ENCODE data around the gene DNM3.
"Not testable (repeated sequence)": the region's sequence is repeated elsewhere in the genome, so short reads cannot be mapped to it uniquely, and the experiment has no call there.

The DNM3 gene

DNA sequence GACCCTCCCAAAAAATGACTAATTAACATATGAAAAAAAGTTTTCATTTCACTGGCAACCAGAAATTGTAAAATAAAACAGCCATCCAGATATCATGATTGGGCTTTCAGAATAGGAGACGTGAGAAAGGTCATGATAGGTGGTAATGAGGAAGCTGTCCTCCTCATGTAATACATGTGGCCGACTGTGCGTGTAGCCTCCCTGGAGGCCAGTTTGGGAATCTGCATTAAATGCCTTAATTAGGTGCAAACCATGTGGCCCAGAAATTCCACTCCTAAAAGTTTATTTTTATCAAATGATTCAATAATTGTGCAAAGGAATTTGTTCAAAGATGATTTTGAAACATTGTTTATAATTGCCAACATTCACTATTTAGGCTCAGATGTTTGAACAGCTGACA is 451.5 kb downstream of the DNM3 start:
- TF ChIP-seq POLR2A (IDR thresholded peaks at IDR 0.05; ENCODE audit: low read length) (no peak), GATA1 (IDR thresholded peaks at IDR 0.05; ENCODE audit: low read depth, low read length) (no peak)
- DNase-seq, result no peak

DNA sequence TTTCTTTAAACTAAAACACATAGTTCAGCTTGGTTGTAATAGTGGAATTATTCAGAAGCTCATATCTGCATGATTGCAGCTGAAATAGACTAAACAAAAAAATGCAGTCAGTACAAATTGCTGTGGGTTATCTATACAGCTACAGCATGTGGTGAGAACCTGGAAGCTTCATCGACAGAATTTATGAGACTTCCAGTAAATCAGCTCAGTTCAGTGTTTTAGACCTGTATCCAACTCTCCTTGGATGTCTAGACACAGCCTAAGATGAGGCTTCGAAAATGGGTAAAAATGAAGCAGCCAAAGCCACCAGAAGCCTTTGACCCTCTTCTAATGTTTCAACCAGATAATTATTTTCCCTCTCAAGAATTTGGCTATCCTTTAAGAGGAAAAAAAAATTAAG is 452.1 kb downstream of the DNM3 start:
- TF ChIP-seq GATA1 (IDR thresholded peaks at IDR 0.05; ENCODE audit: low read depth, low read length) (no peak), POLR2A (IDR thresholded peaks at IDR 0.05; ENCODE audit: low read length) (no peak)

GRCh38 chr1:172298141-172298540 is 456.8 kb downstream of the DNM3 start:
- TF ChIP-seq POLR2A (IDR thresholded peaks at IDR 0.05; ENCODE audit: low read length), result no peak
- no peak for TF ChIP-seq GATA1 (IDR thresholded peaks at IDR 0.05; ENCODE audit: low read depth, low read length)
- no peak for DNase-seq

More for the DNA sequence above, 452.1 kb downstream of the DNM3 start:
- DNase-seq, result no peak

GRCh38 chr1:172298911-172299310 is 457.6 kb downstream of the DNM3 start:
- TF ChIP-seq GATA1 (IDR thresholded peaks at IDR 0.05; ENCODE audit: low read depth, low read length) (no peak), POLR2A (IDR thresholded peaks at IDR 0.05; ENCODE audit: low read length) (no peak)
- no peak for DNase-seq

DNA sequence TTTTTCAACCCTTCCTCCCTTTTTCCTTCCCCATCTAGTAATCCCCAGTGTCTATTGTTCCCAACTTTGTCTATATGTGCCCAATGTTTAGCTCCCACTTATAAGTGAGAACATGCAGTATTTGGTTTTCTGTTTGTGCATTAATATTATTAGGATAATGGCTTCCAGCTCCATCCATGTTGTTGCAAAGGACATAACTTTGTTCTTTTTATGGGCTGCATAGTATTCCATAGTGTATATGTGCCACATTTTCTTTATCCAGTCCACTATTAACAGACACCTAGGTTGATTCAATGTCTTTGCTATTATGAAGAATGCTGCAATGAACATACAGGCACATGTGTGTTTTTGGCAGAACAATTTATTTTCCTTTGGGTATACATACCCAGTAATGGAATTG is 458.2 kb downstream of the DNM3 start:
- no peak for DNase-seq
- TF ChIP-seq GATA1 (IDR thresholded peaks at IDR 0.05; ENCODE audit: low read depth, low read length) (no peak), POLR2A (IDR thresholded peaks at IDR 0.05; ENCODE audit: low read length) (no peak)

- not testable (repeated sequence) for DNase-seq
Measured at GRCh38 chr1:172307508-172307907, 466.2 kb downstream of the DNM3 start.

GRCh38 chr1:172308142-172308541 is 466.8 kb downstream of the DNM3 start:
- TF ChIP-seq POLR2A (IDR thresholded peaks at IDR 0.05; ENCODE audit: low read length) (no peak), GATA1 (IDR thresholded peaks at IDR 0.05; ENCODE audit: low read depth, low read length) (no peak)
- DNase-seq, result no peak

GRCh38 chr1:172308577-172308976 is 467.3 kb downstream of the DNM3 start:
- TF ChIP-seq POLR2A (IDR thresholded peaks at IDR 0.05; ENCODE audit: low read length), result no peak
- no peak for TF ChIP-seq GATA1 (IDR thresholded peaks at IDR 0.05; ENCODE audit: low read depth, low read length)
- DNase-seq, result no peak

- no peak for TF ChIP-seq GATA1 (IDR thresholded peaks at IDR 0.05; ENCODE audit: low read depth, low read length)
- TF ChIP-seq POLR2A (IDR thresholded peaks at IDR 0.05; ENCODE audit: low read length), result no peak
- DNase-seq, result no peak
Measured at GRCh38 chr1:172320733-172321132, 479.4 kb downstream of the DNM3 start.

DNA sequence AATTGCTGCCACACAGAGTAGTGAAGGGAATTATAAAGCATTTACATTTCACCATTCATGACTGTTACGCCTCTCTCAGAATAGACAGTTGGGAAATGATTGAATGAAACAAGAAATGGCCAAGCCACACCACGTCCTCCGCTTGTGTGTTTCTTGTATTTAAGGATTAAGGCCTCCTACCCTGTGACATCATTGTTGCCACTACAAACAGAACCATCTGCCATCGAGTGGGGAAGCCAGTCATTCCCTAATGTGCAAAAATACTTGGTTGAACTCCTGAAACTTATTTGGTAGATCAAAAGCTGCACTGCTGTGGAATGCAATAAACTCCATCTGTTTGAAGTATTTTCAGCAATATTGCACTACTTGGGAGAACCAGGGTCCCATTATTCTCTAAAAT is 480.2 kb downstream of the DNM3 start:
- no peak for DNase-seq
- TF ChIP-seq POLR2A (IDR thresholded peaks at IDR 0.05; ENCODE audit: low read length), result no peak
- no peak for TF ChIP-seq GATA1 (IDR thresholded peaks at IDR 0.05; ENCODE audit: low read depth, low read length)

- no peak for TF ChIP-seq GATA1 (IDR thresholded peaks at IDR 0.05; ENCODE audit: low read depth, low read length)
- TF ChIP-seq POLR2A (IDR thresholded peaks at IDR 0.05; ENCODE audit: low read length), result no peak
- DNase-seq, result no peak
Measured at GRCh38 chr1:172322219-172323061, 481.1 kb downstream of the DNM3 start.

DNA sequence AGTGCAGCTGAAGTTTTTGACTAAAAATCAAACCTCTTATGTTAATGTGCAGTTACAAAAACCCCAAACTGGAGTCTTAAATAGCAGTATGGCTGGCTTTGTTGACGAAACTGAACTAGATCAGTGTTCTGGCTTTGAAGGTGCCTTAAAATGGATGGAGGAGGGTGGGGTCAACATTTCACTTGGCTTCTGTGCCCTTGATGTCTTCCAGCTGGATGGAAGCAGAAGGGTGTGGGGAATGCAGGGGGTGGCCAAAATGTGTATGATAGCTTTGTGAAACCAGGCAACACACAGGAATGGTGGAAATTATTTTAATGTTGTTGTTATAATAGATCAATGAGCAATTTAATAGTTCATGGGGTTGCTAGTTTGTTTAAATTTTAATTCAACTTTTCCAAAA is 482.4 kb downstream of the DNM3 start:
- no peak for DNase-seq
- TF ChIP-seq POLR2A (IDR thresholded peaks at IDR 0.05; ENCODE audit: low read length), result no peak
- TF ChIP-seq GATA1 (IDR thresholded peaks at IDR 0.05; ENCODE audit: low read depth, low read length), result no peak

DNA sequence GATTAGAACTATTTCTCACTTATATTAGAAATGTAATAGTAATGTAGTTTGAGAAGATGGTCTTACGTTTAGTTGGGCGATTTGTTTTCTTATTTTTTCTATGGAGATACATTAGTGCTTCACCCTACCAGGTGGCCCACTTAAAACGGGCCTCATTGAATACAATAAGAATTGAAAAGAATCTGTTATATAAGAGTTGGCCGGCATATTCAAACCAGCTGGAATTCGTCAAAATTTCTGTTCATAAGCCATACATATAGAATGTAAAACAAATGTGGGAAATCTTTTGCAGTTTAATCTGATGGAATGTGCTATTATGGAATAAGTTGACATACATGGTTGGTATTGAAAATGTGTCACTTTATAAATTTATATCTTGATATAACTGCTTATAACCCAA is 482.8 kb downstream of the DNM3 start:
- TF ChIP-seq POLR2A (IDR thresholded peaks at IDR 0.05; ENCODE audit: low read length) (no peak), GATA1 (IDR thresholded peaks at IDR 0.05; ENCODE audit: low read depth, low read length) (no peak)
- no peak for DNase-seq

- no peak for DNase-seq
- TF ChIP-seq POLR2A (IDR thresholded peaks at IDR 0.05; ENCODE audit: low read length) (no peak), GATA1 (IDR thresholded peaks at IDR 0.05; ENCODE audit: low read depth, low read length) (no peak)
Measured at GRCh38 chr1:172324761-172325160, 483.5 kb downstream of the DNM3 start.

- TF ChIP-seq POLR2A (IDR thresholded peaks at IDR 0.05; ENCODE audit: low read length) (no peak), GATA1 (IDR thresholded peaks at IDR 0.05; ENCODE audit: low read depth, low read length) (no peak)
- no peak for DNase-seq
Measured at GRCh38 chr1:172325531-172325930, 484.2 kb downstream of the DNM3 start.
